ENCODE data around the gene BFSP2. TPM values are rescaled to one million over a fixed set of nuclear protein-coding genes. Genes with fewer than 3 reads are reported as not detected.

The BFSP2 gene
- total RNA-seq, 2 donors from 2014 or later = not detected

GRCh38 chr3:133424937-133425869 lies 25.3 kb downstream of the BFSP2 start:
- Histone ChIP-seq H3K4me3 (no peak overlapping the region), H3K9me3 (no peaks in the 10 kb centered on the region), H3K36me3 (no peaks in the 10 kb centered on the region), H3K4me1 (ENCODE audit: control insufficient read depth in 1 of 2, low read depth in 2 of 2) (peaks cover 0 to 3% of the 10 kb centered on the region in 2 donors), H3K27me3 (replicated peaks; ENCODE audit: insufficient read depth) (no peaks in the 10 kb centered on the region), H3K27ac (no peak overlapping the region)
- DNase-seq (ENCODE audit: low spot score) (no peak), ATAC-seq (ENCODE audit: insufficient number of reproducible peaks, low FRiP score, low read depth) (no peak)
- TF ChIP-seq, protein P1, sequence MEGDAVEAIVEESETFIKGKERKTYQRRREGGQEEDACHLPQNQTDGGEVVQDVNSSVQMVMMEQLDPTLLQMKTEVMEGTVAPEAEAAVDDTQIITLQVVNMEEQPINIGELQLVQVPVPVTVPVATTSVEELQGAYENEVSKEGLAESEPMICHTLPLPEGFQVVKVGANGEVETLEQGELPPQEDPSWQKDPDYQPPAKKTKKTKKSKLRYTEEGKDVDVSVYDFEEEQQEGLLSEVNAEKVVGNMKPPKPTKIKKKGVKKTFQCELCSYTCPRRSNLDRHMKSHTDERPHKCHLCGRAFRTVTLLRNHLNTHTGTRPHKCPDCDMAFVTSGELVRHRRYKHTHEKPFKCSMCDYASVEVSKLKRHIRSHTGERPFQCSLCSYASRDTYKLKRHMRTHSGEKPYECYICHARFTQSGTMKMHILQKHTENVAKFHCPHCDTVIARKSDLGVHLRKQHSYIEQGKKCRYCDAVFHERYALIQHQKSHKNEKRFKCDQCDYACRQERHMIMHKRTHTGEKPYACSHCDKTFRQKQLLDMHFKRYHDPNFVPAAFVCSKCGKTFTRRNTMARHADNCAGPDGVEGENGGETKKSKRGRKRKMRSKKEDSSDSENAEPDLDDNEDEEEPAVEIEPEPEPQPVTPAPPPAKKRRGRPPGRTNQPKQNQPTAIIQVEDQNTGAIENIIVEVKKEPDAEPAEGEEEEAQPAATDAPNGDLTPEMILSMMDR (IDR thresholded peaks at IDR 0.05) = no peak

DNA sequence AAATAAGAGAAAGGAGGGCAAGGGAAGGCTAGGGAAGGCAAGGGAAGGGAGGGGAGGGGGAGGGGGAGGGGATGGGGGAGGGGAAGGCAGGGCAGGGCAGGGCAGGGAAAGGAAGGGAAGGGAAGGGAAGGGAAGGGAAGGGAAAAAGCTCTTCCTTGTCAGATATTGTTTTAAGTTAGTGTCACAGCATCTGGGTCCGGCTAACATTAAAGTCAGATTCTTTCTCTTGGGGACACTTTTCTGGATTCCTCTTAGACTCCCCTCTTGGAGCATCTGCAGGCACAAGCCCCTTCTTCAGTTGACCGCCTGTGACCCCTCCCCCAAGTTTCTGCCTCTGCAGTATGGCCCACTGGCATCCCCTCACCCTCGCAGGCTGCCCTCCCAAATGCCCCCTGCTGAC lies 26.0 kb downstream of the BFSP2 start:
- Histone ChIP-seq H3K4me1 (ENCODE audit: control insufficient read depth in 1 of 2, low read depth in 2 of 2) (peaks cover 0 to 3% of the 10 kb centered on the region in 2 donors), H3K36me3 (no peaks in the 10 kb centered on the region), H3K27ac (no peak overlapping the region), H3K27me3 (replicated peaks; ENCODE audit: insufficient read depth) (no peaks in the 10 kb centered on the region), H3K9me3 (no peaks in the 10 kb centered on the region), H3K4me3 (no peak overlapping the region)
- ATAC-seq (ENCODE audit: insufficient number of reproducible peaks, low FRiP score, low read depth) (no peak), DNase-seq (ENCODE audit: low spot score) (no peak)
- TF ChIP-seq, protein P1 (IDR thresholded peaks at IDR 0.05) = no peak

GRCh38 chr3:133426721-133427120 lies 26.9 kb downstream of the BFSP2 start:
- no peak overlapping the region for H3K27ac ChIP-seq
- no peak for DNase-seq (ENCODE audit: low spot score)
- no peak overlapping the region for H3K4me3 ChIP-seq
- TF ChIP-seq, protein P1 (IDR thresholded peaks at IDR 0.05) = no peak
- no peaks in the 10 kb centered on the region for H3K27me3 ChIP-seq (replicated peaks; ENCODE audit: insufficient read depth)
- no peaks in the 10 kb centered on the region for H3K36me3 ChIP-seq
- peaks cover 0 to 3% of the 10 kb centered on the region in 2 donors for H3K4me1 ChIP-seq (ENCODE audit: control insufficient read depth in 1 of 2, low read depth in 2 of 2)
- no peak for ATAC-seq (ENCODE audit: insufficient number of reproducible peaks, low FRiP score, low read depth)
- H3K9me3 ChIP-seq = no peaks in the 10 kb centered on the region

GRCh38 chr3:133428552-133428951 lies 28.7 kb downstream of the BFSP2 start:
- Histone ChIP-seq H3K4me3 (no peak overlapping the region), H3K4me1 (ENCODE audit: control insufficient read depth in 1 of 2, low read depth in 2 of 2) (peaks cover 0 to 2% of the 10 kb centered on the region in 2 donors), H3K36me3 (no peaks in the 10 kb centered on the region), H3K27ac (no peak overlapping the region), H3K27me3 (replicated peaks; ENCODE audit: insufficient read depth) (no peaks in the 10 kb centered on the region), H3K9me3 (no peaks in the 10 kb centered on the region)
- ATAC-seq (ENCODE audit: insufficient number of reproducible peaks, low FRiP score, low read depth) (no peak), DNase-seq (ENCODE audit: low spot score) (no peak)
- TF ChIP-seq, protein P1 (IDR thresholded peaks at IDR 0.05) = no peak

- Histone ChIP-seq H3K27ac (no peak overlapping the region), H3K27me3 (replicated peaks; ENCODE audit: insufficient read depth) (no peaks in the 10 kb centered on the region), H3K4me1 (ENCODE audit: control insufficient read depth in 1 of 2, low read depth in 2 of 2) (no peaks in the 10 kb centered on the region), H3K36me3 (no peaks in the 10 kb centered on the region), H3K9me3 (no peaks in the 10 kb centered on the region), H3K4me3 (no peak overlapping the region)
- ATAC-seq (ENCODE audit: insufficient number of reproducible peaks, low FRiP score, low read depth) (no peak), DNase-seq (ENCODE audit: low spot score) (no peak)
- TF ChIP-seq, protein P1 (IDR thresholded peaks at IDR 0.05) = no peak
Measured at GRCh38 chr3:133429063-133429462, 29.2 kb downstream of the BFSP2 start.

Data from thoracic aorta (tissue), 2 donors.